Adrenal gland (tissue), 12 donors: ENCODE data around the gene CPVL. TPM values are rescaled to one million over a fixed set of nuclear protein-coding genes. Genes with fewer than 3 reads are reported as not detected.

Experiments
- DNase-seq, 7 donors: peaks; one replicate each; pipeline ENCODE4 v3.0.0-alpha.2; 2019 to 2020
- H3K27ac ChIP-seq, 5 donors: fragments of 200-600 bp; sonication (generic) in 4 of 5; 1 replicate in 3 of 5; 2 replicates in 2 of 5; pipeline versions ENCODE4 v1.5.1 to v1.8.0; 2016 to 2020; ENCODE audit warnings: mild to moderate bottlenecking in 1 of 5
- H3K27me3 ChIP-seq: fragments of 200-600 bp; 2 replicates; pipeline ENCODE4 v1.8.0; 2021
- H3K36me3 ChIP-seq, 2 donors: fragments of 200-600 bp; replicated peaks in 1 of 2; 1 replicate in 1 of 2; 2 replicates in 1 of 2; pipeline versions ENCODE4 v1.5.1 to v1.8.0; 2018 to 2022
- H3K4me1 ChIP-seq, 2 donors: fragments of 200-600 bp; replicated peaks in 1 of 2; 1 replicate in 1 of 2; 2 replicates in 1 of 2; pipeline versions ENCODE4 v1.5.1 to v1.8.0; 2018 to 2021
- H3K4me3 ChIP-seq, 4 donors: fragments of 200-600 bp; sonication (generic) in 3 of 4; one replicate each; pipeline ENCODE4 v1.5.1; 2016 to 2018
- H3K9me3 ChIP-seq, 3 donors: fragments of 200-600 bp; sonication (generic) in 1 of 3; replicated peaks in 1 of 3; 1 replicate in 2 of 3; 2 replicates in 1 of 3; pipeline versions ENCODE4 v1.5.1 to v1.8.0; 2016 to 2021
- POLR2A ChIP-seq, 2 donors: fragments of 450-650 bp; IDR thresholded peaks; one replicate each; pipeline ENCODE4 v1.6.1; 2017; ENCODE audit warnings: antibody characterized with exemption in 2 of 2, mild to moderate bottlenecking in 2 of 2, moderate library complexity in 1 of 2
- WGBS, 4 donors: extraction: QIAGEN DNeasy Blood & Tissue Kit in 2 of 4; methylation state at CpG; one replicate each; pipeline versions ENCODE4 v1.1.5 to v1.1.7; 2013 to 2017; 5-methylcytosine and 5-hydroxymethylcytosine counted together
- intact Hi-C, 2 donors: fragments of 100-400 bp; cut with DNase I; formaldehyde crosslinking; loops; one replicate each; pipeline versions ENCODE4 v1.14.1 to v1.15.0; 2022 to 2023
- polyA plus RNA-seq, 3 donors: library from polyadenylated mRNA; stranded (reverse); fragments of 200-250 nt in 2 of 3; fragments of 350-450 nt in 1 of 3; fragmentation: Illumina TruSeq in 1 of 3; extraction: RNeasy Lipid Tissue Mini Kit (QIAGEN cat#74804) in 1 of 3; gene quantifications; one replicate each; pipeline ENCODE4 v1.2.3, GENCODE V29; 2013 to 2014
- total RNA-seq, 9 donors: library from RNA; depleted of rRNA in 4 of 9; stranded (reverse); fragments of >200 nt in 4 of 9; fragments of 120-200 nt in 1 of 9; fragmentation: NEBNext Ultra II Directional in 1 of 9; extraction: Animal tissue kit (Norgen Biotek cat#: 25700) in 1 of 9; gene quantifications; one replicate each; pipeline versions ENCODE4 v1.1.0 to v1.2.4, GENCODE V29; 2013 to 2023
- TF ChIP-seq, protein P1 (sequence below), 6 experiments: fragments of 450-650 bp in 4 of 6; fragments of 200-600 bp in 2 of 6; sonication (generic) in 1 of 6; IDR thresholded peaks; 1 replicate in 5 of 6; 2 replicates in 1 of 6; pipeline versions ENCODE4 v1.5.1 to v1.8.0; 2016 to 2021; ENCODE audit warnings: antibody characterized with exemption in 6 of 6, mild to moderate bottlenecking in 2 of 6, moderate library complexity in 1 of 6
- donor health status: healthy with polysubstance abuse.
- donor health status: Bipolar disorder and iron deficiency.
- donor health status: DM: yes; HTN: yes; CAD: no.
- donor health status: DM: no; HTN: no; CAD: no.
- donor health status: DM: no; HTN: no; CAD: no.
- donor health status: DM: yes; HTN: yes; CAD: no.

CPVL gene
- total and polyA plus RNA-seq, 12 donors = 3.2 to 61.7 (median 32.7) TPM

DNA sequence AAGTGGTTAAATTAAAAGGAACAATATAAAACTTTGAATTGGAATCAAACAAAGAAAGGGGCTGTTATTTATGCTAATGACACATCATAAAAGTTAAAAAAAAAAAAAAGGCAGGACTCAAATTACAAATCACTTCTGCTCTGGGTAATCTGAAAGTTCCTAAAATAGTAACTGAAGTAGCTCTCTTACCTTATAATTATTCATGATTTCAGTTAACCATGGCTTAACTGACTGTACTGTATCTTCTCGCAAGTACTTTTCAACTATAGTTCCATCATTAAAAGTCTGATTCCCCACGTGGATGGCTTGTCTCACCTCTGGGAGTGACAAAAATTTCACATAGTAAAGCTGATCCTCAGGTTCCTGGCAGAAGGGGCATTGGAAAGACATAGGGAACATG lies 82.5 kb downstream of the CPVL start:
- intact Hi-C loops = no loop called here
- TF ChIP-seq, protein P1, sequence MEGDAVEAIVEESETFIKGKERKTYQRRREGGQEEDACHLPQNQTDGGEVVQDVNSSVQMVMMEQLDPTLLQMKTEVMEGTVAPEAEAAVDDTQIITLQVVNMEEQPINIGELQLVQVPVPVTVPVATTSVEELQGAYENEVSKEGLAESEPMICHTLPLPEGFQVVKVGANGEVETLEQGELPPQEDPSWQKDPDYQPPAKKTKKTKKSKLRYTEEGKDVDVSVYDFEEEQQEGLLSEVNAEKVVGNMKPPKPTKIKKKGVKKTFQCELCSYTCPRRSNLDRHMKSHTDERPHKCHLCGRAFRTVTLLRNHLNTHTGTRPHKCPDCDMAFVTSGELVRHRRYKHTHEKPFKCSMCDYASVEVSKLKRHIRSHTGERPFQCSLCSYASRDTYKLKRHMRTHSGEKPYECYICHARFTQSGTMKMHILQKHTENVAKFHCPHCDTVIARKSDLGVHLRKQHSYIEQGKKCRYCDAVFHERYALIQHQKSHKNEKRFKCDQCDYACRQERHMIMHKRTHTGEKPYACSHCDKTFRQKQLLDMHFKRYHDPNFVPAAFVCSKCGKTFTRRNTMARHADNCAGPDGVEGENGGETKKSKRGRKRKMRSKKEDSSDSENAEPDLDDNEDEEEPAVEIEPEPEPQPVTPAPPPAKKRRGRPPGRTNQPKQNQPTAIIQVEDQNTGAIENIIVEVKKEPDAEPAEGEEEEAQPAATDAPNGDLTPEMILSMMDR (IDR thresholded peaks at IDR 0.05) = no peak
- TF ChIP-seq POLR2A (IDR thresholded peaks at IDR 0.05) = no peak
- DNase-seq = no peak
- no peak overlapping the region for H3K27ac ChIP-seq
- H3K4me1 ChIP-seq = no peaks in the 10 kb centered on the region
- no peaks in the 10 kb centered on the region for H3K9me3 ChIP-seq
- H3K4me3 ChIP-seq = no peak overlapping the region
- WGBS, 4 donors = 75 to 89% (median 82%) methylated on average over 2 of the region's 2 CpGs
- no peaks in the 10 kb centered on the region for H3K27me3 ChIP-seq
- H3K36me3 ChIP-seq = no peaks in the 10 kb centered on the region

DNA sequence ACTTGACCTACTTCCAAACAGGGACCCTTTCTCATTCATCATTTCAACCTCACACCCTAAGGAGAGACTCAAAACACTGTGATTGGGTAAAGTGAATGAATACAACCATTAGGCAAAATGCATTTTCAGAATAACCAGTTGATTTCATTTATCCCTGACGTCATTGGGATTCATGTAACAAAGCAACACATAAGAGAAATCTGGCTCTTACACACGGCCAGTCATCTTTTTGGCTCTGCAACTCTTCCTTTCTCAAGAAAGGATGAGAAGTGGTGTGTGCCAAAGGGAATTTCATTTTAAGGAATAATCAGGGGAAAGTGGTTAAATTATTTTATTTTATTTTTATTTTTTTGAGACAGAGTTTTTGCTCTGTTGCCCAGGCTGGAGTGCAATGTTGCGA lies 83.1 kb downstream of the CPVL start:
- no peak for DNase-seq
- no peaks in the 10 kb centered on the region for H3K27me3 ChIP-seq
- 76 to 81% (median 79%) methylated on average over 3 of the region's 3 CpGs for WGBS, 4 donors
- no peak overlapping the region for H3K27ac ChIP-seq
- H3K4me3 ChIP-seq = no peak overlapping the region
- no peaks in the 10 kb centered on the region for H3K9me3 ChIP-seq
- no peaks in the 10 kb centered on the region for H3K36me3 ChIP-seq
- intact Hi-C loops = no loop called here
- H3K4me1 ChIP-seq = no peaks in the 10 kb centered on the region
- TF ChIP-seq, protein P1 (IDR thresholded peaks at IDR 0.05) = no peak
- TF ChIP-seq POLR2A (IDR thresholded peaks at IDR 0.05) = no peak

DNA sequence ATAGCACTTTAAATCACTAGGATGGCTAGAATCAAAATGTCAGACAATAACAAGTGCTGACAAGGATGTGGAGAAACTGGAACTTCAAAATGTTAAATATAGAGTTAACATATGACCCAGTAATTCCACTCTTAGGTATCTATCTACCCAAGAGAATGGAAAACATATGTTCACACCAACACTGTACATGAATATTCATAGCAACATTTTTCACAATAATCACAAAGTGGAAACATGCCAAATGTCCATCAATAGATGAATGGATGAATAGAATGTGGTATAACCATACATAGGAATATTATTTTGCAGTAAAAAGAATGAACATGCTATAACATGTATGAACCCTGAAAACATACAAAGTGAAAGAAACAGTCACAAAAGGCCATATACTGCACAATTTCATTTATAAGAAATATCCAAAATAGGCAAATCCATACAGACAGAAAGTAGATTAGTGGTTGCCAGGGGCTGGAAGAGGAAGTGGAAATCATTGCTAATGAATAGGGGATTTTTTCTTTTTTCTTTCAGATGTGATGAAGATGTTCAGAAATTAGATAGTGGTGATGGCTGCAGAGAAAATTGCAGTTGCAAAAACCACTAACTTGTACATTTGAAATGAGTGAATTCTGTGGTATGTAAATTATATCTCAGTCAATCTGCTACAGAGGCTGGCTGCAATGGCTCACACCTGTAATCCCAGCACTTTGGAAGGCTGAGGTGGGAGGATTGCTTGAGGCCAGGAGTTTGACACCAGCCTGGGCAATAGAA lies 93.0 kb downstream of the CPVL start:
- intact Hi-C loops = no loop called here
- TF ChIP-seq, protein P1 (IDR thresholded peaks at IDR 0.05) = no peak
- no peak for TF ChIP-seq POLR2A (IDR thresholded peaks at IDR 0.05)
- Histone ChIP-seq H3K27me3 (no peaks in the 10 kb centered on the region), H3K27ac (no peak overlapping the region), H3K9me3 (no peaks in the 10 kb centered on the region), H3K4me1 (no peaks in the 10 kb centered on the region), H3K4me3 (no peak overlapping the region), H3K36me3 (no peaks in the 10 kb centered on the region)
- DNase-seq = no peak

DNA sequence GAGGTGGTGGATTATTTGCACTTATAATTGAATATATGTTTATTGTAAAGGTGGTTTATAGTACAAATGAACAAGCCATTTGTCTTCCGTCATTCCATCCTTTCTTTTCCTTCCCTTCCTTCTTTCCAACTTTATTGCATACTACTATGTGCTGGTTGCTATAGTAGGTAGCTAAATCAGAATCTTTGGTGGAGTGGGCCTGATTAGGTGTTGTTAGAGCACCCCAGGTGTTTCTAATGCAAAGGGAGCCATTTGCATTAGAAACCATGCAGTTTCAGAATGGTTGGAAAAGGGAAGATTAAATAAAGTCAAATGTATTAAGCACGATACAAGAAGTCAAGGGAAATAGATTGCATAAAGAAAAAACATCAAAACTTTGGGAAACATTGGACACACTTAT lies 99.4 kb downstream of the CPVL start:
- no peak for TF ChIP-seq POLR2A (IDR thresholded peaks at IDR 0.05)
- TF ChIP-seq, protein P1 (IDR thresholded peaks at IDR 0.05) = no peak
- 88 to 97% (median 89%) methylated on average over 2 of the region's 2 CpGs for WGBS, 4 donors
- intact Hi-C loops = no loop called here
- H3K27ac ChIP-seq = no peak overlapping the region
- no peaks in the 10 kb centered on the region for H3K36me3 ChIP-seq
- H3K9me3 ChIP-seq = no peaks in the 10 kb centered on the region
- H3K4me3 ChIP-seq = no peak overlapping the region
- H3K4me1 ChIP-seq = peaks cover 0 to 5% of the 10 kb centered on the region in 2 donors
- H3K27me3 ChIP-seq = no peaks in the 10 kb centered on the region
- no peak for DNase-seq
